Neural progenitor cell (in vitro differentiated cells): Measurements from ENCODE around the gene CPB2. TPM values are rescaled to one million over a fixed set of nuclear protein-coding genes. Genes with fewer than 3 reads are reported as not detected.

ENCODE experiments used
- DNase-seq: peaks from one replicate; pipeline ENCODE4 v3.0.0-alpha.2; 2016; ENCODE audit warnings: low spot score
- H2AFZ ChIP-seq: fragments of 200-600 bp; sonication (generic); replicated peaks from 2 replicates; pipeline ENCODE4 v1.6.1; 2016; ENCODE audit warnings: antibody characterized with exemption
- H3F3A ChIP-seq: fragments of 200-600 bp; sonication (generic); 2 replicates; pipeline ENCODE4 v1.6.1; 2016; ENCODE audit warnings: antibody characterized with exemption, low read depth
- H3K27ac ChIP-seq: fragments of 200-600 bp; sonication (generic); 2 replicates; pipeline ENCODE4 v1.5.1; 2016; ENCODE audit warnings: mild to moderate bottlenecking
- H3K27me3 ChIP-seq: fragments of 200-600 bp; sonication (generic); 2 replicates; pipeline ENCODE4 v1.6.1; 2016; ENCODE audit warnings: mild to moderate bottlenecking, moderate library complexity
- H3K36me3 ChIP-seq: fragments of 200-600 bp; sonication (generic); 2 replicates; pipeline ENCODE4 v1.5.1; 2016
- H3K4me1 ChIP-seq: fragments of 200-600 bp; sonication (generic); 2 replicates; pipeline ENCODE4 v1.6.1; 2016; ENCODE audit warnings: mixed run types
- H3K4me2 ChIP-seq: fragments of 200-600 bp; sonication (generic); 2 replicates; pipeline ENCODE4 v1.6.1; 2016
- H3K4me3 ChIP-seq: fragments of 200-600 bp; sonication (generic); 2 replicates; pipeline ENCODE4 v1.5.1; 2016
- H3K79me2 ChIP-seq: fragments of 200-600 bp; sonication (generic); 2 replicates; pipeline ENCODE4 v1.6.1; 2016; ENCODE audit warnings: low read depth
- H3K9ac ChIP-seq: fragments of 200-600 bp; sonication (generic); 2 replicates; pipeline ENCODE4 v1.6.1; 2016
- H3K9me3 ChIP-seq: fragments of 200-600 bp; sonication (generic); 2 replicates; pipeline ENCODE4 v1.5.1; 2016; ENCODE audit warnings: low read depth
- H4K20me1 ChIP-seq: fragments of 200-600 bp; sonication (generic); 2 replicates; pipeline ENCODE4 v1.6.1; 2016; ENCODE audit warnings: low read depth
- H3K27ac Mint-ChIP-seq: 3 replicates; pipeline ENCODE4 v1.8.0; 2021; ENCODE audit warnings: mixed read lengths
- H3K27me3 Mint-ChIP-seq: 2 replicates; pipeline ENCODE4 v1.8.0; 2022; ENCODE audit warnings: low read depth, mild to moderate bottlenecking, inconsistent platforms, moderate library complexity, mixed read lengths; ENCODE audit not compliant: insufficient read depth
- H3K36me3 Mint-ChIP-seq: 3 replicates; pipeline ENCODE4 v1.8.0; 2021; ENCODE audit warnings: mixed read lengths
- H3K4me1 Mint-ChIP-seq: 3 replicates; pipeline ENCODE4 v1.8.0; 2021; ENCODE audit warnings: mixed read lengths
- H3K4me3 Mint-ChIP-seq: 3 replicates; pipeline ENCODE4 v1.8.0; 2021; ENCODE audit warnings: mild to moderate bottlenecking, moderate library complexity, mixed read lengths
- H3K9me3 Mint-ChIP-seq: 3 replicates; pipeline ENCODE4 v1.8.0; 2020; ENCODE audit warnings: mixed read lengths
- EZH2 ChIP-seq: fragments of 200-600 bp; sonication (generic); IDR thresholded peaks from 2 replicates; pipeline ENCODE4 v1.6.1; 2017; ENCODE audit warnings: antibody characterized with exemption, mild to moderate bottlenecking, moderate library complexity
- EZH2phosphoT487 ChIP-seq: fragments of 200-600 bp; sonication (generic); IDR thresholded peaks from 2 replicates; pipeline ENCODE4 v1.6.1; 2017; ENCODE audit warnings: antibody characterized with exemption
- total RNA-seq: library from RNA; depleted of rRNA; stranded (reverse); fragments of >200 nt; gene quantifications from 2 replicates; pipeline ENCODE4 v1.2.3, GENCODE V29; 2015; ENCODE audit warnings: low replicate concordance
- TF ChIP-seq, protein P1 (sequence below): fragments of 200-600 bp; sonication (generic); IDR thresholded peaks from 2 replicates; pipeline ENCODE4 v1.5.1; 2017; ENCODE audit warnings: antibody characterized with exemption, mild to moderate bottlenecking

Gene CPB2
- total RNA-seq, 1 donor from 2014 or later: not detected

DNA sequence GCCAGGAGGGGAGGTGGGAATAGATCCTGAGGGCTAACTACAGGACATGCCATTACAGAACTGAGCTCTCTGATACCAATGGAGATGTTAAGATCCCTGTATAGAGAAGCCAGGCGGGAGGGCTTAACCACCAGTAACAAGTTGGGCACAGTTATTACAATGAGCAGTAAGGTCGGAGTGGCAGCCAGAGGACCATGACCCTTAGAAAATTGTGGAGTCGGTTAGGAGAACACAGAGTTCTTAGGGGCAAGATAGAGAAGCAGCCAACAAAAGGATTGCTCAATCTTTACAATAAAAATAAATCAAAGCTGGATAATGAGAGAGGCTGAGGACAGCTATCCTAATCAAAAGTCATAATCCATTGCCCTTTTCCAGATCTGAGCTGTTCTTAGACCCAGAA, 10.4 kb downstream of the CPB2 start:
- no peak for DNase-seq
- Histone ChIP-seq H3K9me3 (no peaks in the 10 kb centered on the region), H3K27me3 (no peaks in the 10 kb centered on the region), H3F3A (no peaks in the 10 kb centered on the region), H3K4me2 (no peak overlapping the region), H2AFZ (no peak overlapping the region), H3K79me2 (no peaks in the 10 kb centered on the region), H3K9ac (no peak overlapping the region), H3K36me3 (no peaks in the 10 kb centered on the region), H3K27ac (no peak overlapping the region), H3K4me1 (no peaks in the 10 kb centered on the region), H3K4me3 (no peak overlapping the region), H4K20me1 (no peaks in the 10 kb centered on the region)
- TF ChIP-seq EZH2 (no peak), EZH2phosphoT487 (no peak)
- TF ChIP-seq, protein P1, sequence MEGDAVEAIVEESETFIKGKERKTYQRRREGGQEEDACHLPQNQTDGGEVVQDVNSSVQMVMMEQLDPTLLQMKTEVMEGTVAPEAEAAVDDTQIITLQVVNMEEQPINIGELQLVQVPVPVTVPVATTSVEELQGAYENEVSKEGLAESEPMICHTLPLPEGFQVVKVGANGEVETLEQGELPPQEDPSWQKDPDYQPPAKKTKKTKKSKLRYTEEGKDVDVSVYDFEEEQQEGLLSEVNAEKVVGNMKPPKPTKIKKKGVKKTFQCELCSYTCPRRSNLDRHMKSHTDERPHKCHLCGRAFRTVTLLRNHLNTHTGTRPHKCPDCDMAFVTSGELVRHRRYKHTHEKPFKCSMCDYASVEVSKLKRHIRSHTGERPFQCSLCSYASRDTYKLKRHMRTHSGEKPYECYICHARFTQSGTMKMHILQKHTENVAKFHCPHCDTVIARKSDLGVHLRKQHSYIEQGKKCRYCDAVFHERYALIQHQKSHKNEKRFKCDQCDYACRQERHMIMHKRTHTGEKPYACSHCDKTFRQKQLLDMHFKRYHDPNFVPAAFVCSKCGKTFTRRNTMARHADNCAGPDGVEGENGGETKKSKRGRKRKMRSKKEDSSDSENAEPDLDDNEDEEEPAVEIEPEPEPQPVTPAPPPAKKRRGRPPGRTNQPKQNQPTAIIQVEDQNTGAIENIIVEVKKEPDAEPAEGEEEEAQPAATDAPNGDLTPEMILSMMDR: no peak
- no peak overlapping the region for H3K27ac Mint-ChIP-seq
- no peak overlapping the region for H3K4me3 Mint-ChIP-seq
- H3K9me3 Mint-ChIP-seq: no peaks in the 10 kb centered on the region
- no peaks in the 10 kb centered on the region for H3K36me3 Mint-ChIP-seq
- no peaks in the 10 kb centered on the region for H3K27me3 Mint-ChIP-seq
- no peaks in the 10 kb centered on the region for H3K4me1 Mint-ChIP-seq

DNA sequence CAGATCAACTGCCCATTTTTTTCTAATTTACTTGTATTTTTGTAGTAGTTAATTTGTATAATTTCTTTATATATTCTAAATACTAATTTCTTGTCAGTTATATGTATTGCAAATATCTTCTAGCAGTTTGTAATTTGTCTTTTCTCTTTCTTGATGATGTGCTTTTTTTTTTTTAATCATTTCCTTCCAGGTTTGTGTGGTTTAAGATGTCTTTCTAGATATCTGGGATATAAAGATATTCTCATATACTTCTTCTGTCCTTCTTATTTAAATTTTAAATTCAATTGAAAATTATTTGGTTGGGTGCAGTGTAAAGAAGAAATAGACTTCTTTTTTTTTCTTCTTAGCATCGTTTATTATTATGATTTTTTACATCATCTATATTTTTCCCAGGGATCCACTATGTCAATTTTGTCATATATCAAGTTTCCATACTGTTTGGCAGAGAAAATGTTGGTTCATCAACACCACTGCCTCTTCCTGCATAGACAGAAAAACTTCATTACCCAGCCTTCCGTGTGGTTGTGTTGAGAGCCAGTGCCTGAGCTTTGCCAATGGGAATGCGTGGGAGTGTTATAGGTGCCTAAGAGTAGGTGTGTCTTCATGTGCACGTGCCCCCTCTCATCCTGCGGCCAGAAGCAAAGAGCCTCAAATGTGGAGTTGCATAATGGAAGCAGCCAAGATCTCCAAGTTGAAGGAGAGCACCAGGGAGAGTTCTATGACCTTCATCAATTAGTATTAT, 15.8 kb downstream of the CPB2 start:
- Mint-ChIP-seq H3K4me1 (no peaks in the 10 kb centered on the region), H3K27me3 (no peaks in the 10 kb centered on the region), H3K36me3 (no peaks in the 10 kb centered on the region), H3K27ac (no peak overlapping the region), H3K9me3 (no peaks in the 10 kb centered on the region), H3K4me3 (no peak overlapping the region)
- TF ChIP-seq EZH2phosphoT487: no peak
- TF ChIP-seq, protein P1: no peak
- TF ChIP-seq EZH2: no peak
- H4K20me1 ChIP-seq: no peaks in the 10 kb centered on the region
- no peak overlapping the region for H3K4me3 ChIP-seq
- H3F3A ChIP-seq: no peaks in the 10 kb centered on the region
- H3K9me3 ChIP-seq: no peaks in the 10 kb centered on the region
- DNase-seq: no peak
- H3K36me3 ChIP-seq: no peaks in the 10 kb centered on the region
- H3K79me2 ChIP-seq: no peaks in the 10 kb centered on the region
- no peak overlapping the region for H3K9ac ChIP-seq
- no peak overlapping the region for H3K4me2 ChIP-seq
- no peak overlapping the region for H3K27ac ChIP-seq
- no peaks in the 10 kb centered on the region for H3K27me3 ChIP-seq
- no peaks in the 10 kb centered on the region for H3K4me1 ChIP-seq
- no peak overlapping the region for H2AFZ ChIP-seq

DNA sequence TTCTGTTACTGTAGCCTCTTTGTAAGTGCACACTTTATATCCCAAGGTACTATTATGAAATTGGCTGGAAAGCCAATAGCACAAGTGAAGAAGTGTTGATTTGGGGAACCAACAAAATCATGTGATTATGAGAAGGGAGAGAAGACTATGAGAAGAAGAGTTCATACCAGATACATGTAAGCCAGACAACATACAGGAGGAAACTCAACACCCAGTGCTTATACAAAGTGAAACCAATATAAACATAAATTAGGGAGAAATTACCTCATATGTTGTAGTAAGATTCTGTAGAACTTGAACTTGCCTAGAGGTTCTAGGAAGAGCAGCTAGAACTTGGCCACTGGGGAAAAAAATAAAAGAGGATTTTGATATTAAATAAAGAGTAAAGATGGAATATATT, 17.4 kb downstream of the CPB2 start:
- no peaks in the 10 kb centered on the region for H3K4me1 Mint-ChIP-seq
- H4K20me1 ChIP-seq: no peaks in the 10 kb centered on the region
- no peak overlapping the region for H2AFZ ChIP-seq
- H3K79me2 ChIP-seq: no peaks in the 10 kb centered on the region
- no peaks in the 10 kb centered on the region for H3K9me3 Mint-ChIP-seq
- no peak overlapping the region for H3K27ac Mint-ChIP-seq
- H3K4me1 ChIP-seq: no peaks in the 10 kb centered on the region
- no peak overlapping the region for H3K4me2 ChIP-seq
- no peak overlapping the region for H3K27ac ChIP-seq
- H3K36me3 Mint-ChIP-seq: no peaks in the 10 kb centered on the region
- H3K27me3 Mint-ChIP-seq: no peaks in the 10 kb centered on the region
- DNase-seq: no peak
- TF ChIP-seq, protein P1: no peak
- TF ChIP-seq EZH2 (no peak), EZH2phosphoT487 (no peak)
- no peaks in the 10 kb centered on the region for H3K27me3 ChIP-seq
- H3K9me3 ChIP-seq: no peaks in the 10 kb centered on the region
- no peak overlapping the region for H3K4me3 ChIP-seq
- H3K4me3 Mint-ChIP-seq: no peak overlapping the region
- no peak overlapping the region for H3K9ac ChIP-seq
- no peaks in the 10 kb centered on the region for H3F3A ChIP-seq
- no peaks in the 10 kb centered on the region for H3K36me3 ChIP-seq
